ENCODE measurements around the gene DLG2.

DNA sequence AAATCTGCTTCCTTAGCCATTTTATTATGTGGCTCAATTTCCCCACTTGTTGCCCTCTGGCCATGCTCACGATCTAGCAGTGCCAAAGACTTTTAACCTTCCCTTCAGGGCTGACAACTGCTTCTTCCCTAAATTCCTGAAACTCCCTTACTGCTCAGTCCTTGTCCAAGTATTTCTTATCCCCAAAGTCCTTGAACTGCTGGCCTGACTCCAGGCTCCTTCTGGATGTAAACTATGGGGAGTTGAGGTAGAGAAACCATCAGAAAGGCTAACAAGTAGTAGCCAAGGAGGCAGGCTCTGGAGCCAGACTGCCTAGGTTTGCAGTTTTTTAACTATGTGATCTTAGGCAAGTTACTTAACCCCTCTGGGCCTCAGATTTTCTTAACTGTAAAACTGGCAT lies 2082.3 kb downstream of the DLG2 start:
- no peak for TF ChIP-seq POLR2A (IDR thresholded peaks at IDR 0.05)
- TF ChIP-seq, protein P1, sequence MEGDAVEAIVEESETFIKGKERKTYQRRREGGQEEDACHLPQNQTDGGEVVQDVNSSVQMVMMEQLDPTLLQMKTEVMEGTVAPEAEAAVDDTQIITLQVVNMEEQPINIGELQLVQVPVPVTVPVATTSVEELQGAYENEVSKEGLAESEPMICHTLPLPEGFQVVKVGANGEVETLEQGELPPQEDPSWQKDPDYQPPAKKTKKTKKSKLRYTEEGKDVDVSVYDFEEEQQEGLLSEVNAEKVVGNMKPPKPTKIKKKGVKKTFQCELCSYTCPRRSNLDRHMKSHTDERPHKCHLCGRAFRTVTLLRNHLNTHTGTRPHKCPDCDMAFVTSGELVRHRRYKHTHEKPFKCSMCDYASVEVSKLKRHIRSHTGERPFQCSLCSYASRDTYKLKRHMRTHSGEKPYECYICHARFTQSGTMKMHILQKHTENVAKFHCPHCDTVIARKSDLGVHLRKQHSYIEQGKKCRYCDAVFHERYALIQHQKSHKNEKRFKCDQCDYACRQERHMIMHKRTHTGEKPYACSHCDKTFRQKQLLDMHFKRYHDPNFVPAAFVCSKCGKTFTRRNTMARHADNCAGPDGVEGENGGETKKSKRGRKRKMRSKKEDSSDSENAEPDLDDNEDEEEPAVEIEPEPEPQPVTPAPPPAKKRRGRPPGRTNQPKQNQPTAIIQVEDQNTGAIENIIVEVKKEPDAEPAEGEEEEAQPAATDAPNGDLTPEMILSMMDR (IDR thresholded peaks at IDR 0.05): no peak
- TF ChIP-seq POLR2AphosphoS5 (IDR thresholded peaks at IDR 0.05): no peak

Measured in sigmoid colon (tissue), 4 donors.